Measurements from ENCODE around the gene SAMD4A. TPM values are rescaled to one million over a fixed set of nuclear protein-coding genes. Genes with fewer than 3 reads are reported as not detected.

Gene SAMD4A
- total RNA-seq, 1 donor from 2014 or later = 4.7 TPM

GRCh38 chr14:54836231-54836630 is 269.3 kb downstream of the SAMD4A start:
- DNase-seq (ENCODE audit: low read depth, low spot score) = no peak
- Mint-ChIP-seq H3K9me3 (no peaks in the 10 kb centered on the region), H3K36me3 (ENCODE audit: low read depth) (no peaks in the 10 kb centered on the region), H3K4me1 (no peaks in the 10 kb centered on the region), H3K4me3 (no peak overlapping the region), H3K27me3 (ENCODE audit: low read depth) (no peaks in the 10 kb centered on the region), H3K27ac (ENCODE audit: unreplicated experiment) (no peak overlapping the region)
- no peak for TF ChIP-seq CTCF (conservative IDR thresholded peaks at IDR 0.05)

GRCh38 chr14:54837508-54838149 is 270.7 kb downstream of the SAMD4A start:
- Mint-ChIP-seq H3K36me3 (ENCODE audit: low read depth) (no peaks in the 10 kb centered on the region), H3K4me3 (no peak overlapping the region), H3K4me1 (no peaks in the 10 kb centered on the region), H3K27ac (ENCODE audit: unreplicated experiment) (no peak overlapping the region), H3K27me3 (ENCODE audit: low read depth) (no peaks in the 10 kb centered on the region), H3K9me3 (no peaks in the 10 kb centered on the region)
- no peak for TF ChIP-seq CTCF (conservative IDR thresholded peaks at IDR 0.05)
- no peak for DNase-seq (ENCODE audit: low read depth, low spot score)

GRCh38 chr14:54838931-54839512 is 272.1 kb downstream of the SAMD4A start:
- Mint-ChIP-seq H3K27me3 (ENCODE audit: low read depth) (no peaks in the 10 kb centered on the region), H3K9me3 (no peaks in the 10 kb centered on the region), H3K4me1 (no peaks in the 10 kb centered on the region), H3K27ac (ENCODE audit: unreplicated experiment) (no peak overlapping the region), H3K4me3 (no peak overlapping the region), H3K36me3 (ENCODE audit: low read depth) (no peaks in the 10 kb centered on the region)
- TF ChIP-seq CTCF (conservative IDR thresholded peaks at IDR 0.05) = no peak
- DNase-seq (ENCODE audit: low read depth, low spot score) = no peak

- DNase-seq (ENCODE audit: low read depth, low spot score) = no peak
- H3K9me3 Mint-ChIP-seq = no peaks in the 10 kb centered on the region
- TF ChIP-seq CTCF (conservative IDR thresholded peaks at IDR 0.05) = no peak
- no peaks in the 10 kb centered on the region for H3K27me3 Mint-ChIP-seq (ENCODE audit: low read depth)
- H3K4me3 Mint-ChIP-seq = no peak overlapping the region
- no peaks in the 10 kb centered on the region for H3K36me3 Mint-ChIP-seq (ENCODE audit: low read depth)
- no peaks in the 10 kb centered on the region for H3K4me1 Mint-ChIP-seq
- no peak overlapping the region for H3K27ac Mint-ChIP-seq (ENCODE audit: unreplicated experiment)
These were observed 272.8 kb downstream of the SAMD4A start for GRCh38 chr14:54839701-54840119.

GRCh38 chr14:54840336-54840735 is 273.4 kb downstream of the SAMD4A start:
- DNase-seq (ENCODE audit: low read depth, low spot score) = no peak
- no peak for TF ChIP-seq CTCF (conservative IDR thresholded peaks at IDR 0.05)
- Mint-ChIP-seq H3K36me3 (ENCODE audit: low read depth) (no peaks in the 10 kb centered on the region), H3K4me1 (no peaks in the 10 kb centered on the region), H3K4me3 (no peak overlapping the region), H3K27me3 (ENCODE audit: low read depth) (no peaks in the 10 kb centered on the region), H3K9me3 (no peaks in the 10 kb centered on the region), H3K27ac (ENCODE audit: unreplicated experiment) (no peak overlapping the region)
